ENCODE measurements around the gene IFT80. TPM values are rescaled to one million over a fixed set of nuclear protein-coding genes. Genes with fewer than 3 reads are reported as not detected.

IFT80 gene
- polyA plus RNA-seq, 1 donor (not counting 4 experiments of a cell fraction or from before 2014, with no cell fraction given), result 23.6 TPM

GRCh38 chr3:160372780-160373179 is 26.2 kb downstream of the IFT80 start:
- Histone ChIP-seq H2AFZ (ENCODE audit: control insufficient read depth, low read length) (no peak overlapping the region), H3K4me1 (ENCODE audit: control insufficient read depth, extremely low read depth, insufficient read depth, low read length) (no peaks in the 10 kb centered on the region), H3K27ac (ENCODE audit: control insufficient read depth, insufficient read depth, low read length) (no peak overlapping the region), H3K27me3 (ENCODE audit: control insufficient read depth, extremely low read depth, insufficient read depth, low read length) (no peaks in the 10 kb centered on the region), H3K9me3 (ENCODE audit: control insufficient read depth, low read depth, low read length) (no peaks in the 10 kb centered on the region), H4K20me1 (ENCODE audit: control insufficient read depth, extremely low read depth, insufficient read depth, low read length) (no peaks in the 10 kb centered on the region), H3K9ac (ENCODE audit: control insufficient read depth, extremely low read depth, insufficient read depth, low read length) (no peak overlapping the region), H3K4me2 (ENCODE audit: control insufficient read depth, extremely low read depth, insufficient read depth, low read depth, low read length) (no peak overlapping the region), H3K36me3 (ENCODE audit: control insufficient read depth in 2 of 2, extremely low read depth in 1 of 2, insufficient read depth in 2 of 2, low read length in 2 of 2) (peaks cover 0 to 3% of the 10 kb centered on the region in 2 experiments), H3K4me3 (ENCODE audit: control insufficient read depth in 2 of 3, extremely low read depth in 1 of 3, insufficient read depth in 2 of 3, low read depth in 1 of 3, low read length in 3 of 3) (no peak overlapping the region), H3K79me2 (ENCODE audit: control insufficient read depth, insufficient read depth, low read length) (no peaks in the 10 kb centered on the region), H3K9me1 (ENCODE audit: control insufficient read depth, extremely low read depth, insufficient read depth, low read length) (no peaks in the 10 kb centered on the region)
- FAIRE-seq, result no peak
- TF ChIP-seq EZH2 (IDR thresholded peaks at IDR 0.05; ENCODE audit: low read length) (no peak), CTCF (optimal IDR thresholded peaks at IDR 0.05 in 1 of 3, IDR thresholded peaks at IDR 0.05 in 1 of 3, conservative IDR thresholded peaks at IDR 0.05 in 1 of 3; ENCODE audit: extremely low read depth in 1 of 3, insufficient read depth in 2 of 3, low read length in 3 of 3) (no peak)
- DNase-seq (ENCODE audit: low read depth, low spot score), result no peak
- dilution Hi-C loops (cut with MboI; ENCODE audit: extremely low pct_ligation_motif_present, low sequenced_read_pairs), result no loop called here

GRCh38 chr3:160370987-160371857 is 27.8 kb downstream of the IFT80 start:
- H4K20me1 ChIP-seq (ENCODE audit: control insufficient read depth, extremely low read depth, insufficient read depth, low read length), result no peaks in the 10 kb centered on the region
- TF ChIP-seq CTCF (optimal IDR thresholded peaks at IDR 0.05 in 1 of 3, IDR thresholded peaks at IDR 0.05 in 1 of 3, conservative IDR thresholded peaks at IDR 0.05 in 1 of 3; ENCODE audit: extremely low read depth in 1 of 3, insufficient read depth in 2 of 3, low read length in 3 of 3) (no peak), EZH2 (IDR thresholded peaks at IDR 0.05; ENCODE audit: low read length) (no peak)
- FAIRE-seq (no peak), DNase-seq (ENCODE audit: low read depth, low spot score) (no peak)
- no peak overlapping the region for H3K27ac ChIP-seq (ENCODE audit: control insufficient read depth, insufficient read depth, low read length)
- H3K4me1 ChIP-seq (ENCODE audit: control insufficient read depth, extremely low read depth, insufficient read depth, low read length), result no peaks in the 10 kb centered on the region
- H3K36me3 ChIP-seq (ENCODE audit: control insufficient read depth in 2 of 2, extremely low read depth in 1 of 2, insufficient read depth in 2 of 2, low read length in 2 of 2), result peaks cover 0 to 3% of the 10 kb centered on the region in 2 experiments
- no peaks in the 10 kb centered on the region for H3K9me1 ChIP-seq (ENCODE audit: control insufficient read depth, extremely low read depth, insufficient read depth, low read length)
- H3K27me3 ChIP-seq (ENCODE audit: control insufficient read depth, extremely low read depth, insufficient read depth, low read length), result no peaks in the 10 kb centered on the region
- no peak overlapping the region for H3K9ac ChIP-seq (ENCODE audit: control insufficient read depth, extremely low read depth, insufficient read depth, low read length)
- no peak overlapping the region for H3K4me3 ChIP-seq (ENCODE audit: control insufficient read depth in 2 of 3, extremely low read depth in 1 of 3, insufficient read depth in 2 of 3, low read depth in 1 of 3, low read length in 3 of 3)
- no peak overlapping the region for H2AFZ ChIP-seq (ENCODE audit: control insufficient read depth, low read length)
- no peak overlapping the region for H3K4me2 ChIP-seq (ENCODE audit: control insufficient read depth, extremely low read depth, insufficient read depth, low read depth, low read length)
- H3K79me2 ChIP-seq (ENCODE audit: control insufficient read depth, insufficient read depth, low read length), result no peaks in the 10 kb centered on the region
- dilution Hi-C loops (cut with MboI; ENCODE audit: extremely low pct_ligation_motif_present, low sequenced_read_pairs), result no loop called here
- no peaks in the 10 kb centered on the region for H3K9me3 ChIP-seq (ENCODE audit: control insufficient read depth, low read depth, low read length)

Measured in keratinocyte (primary cell).